ENCODE measurements around the gene SLC25A36.

Gene SLC25A36

GRCh38 chr3:141019244-141019643 lies 77.6 kb downstream of the SLC25A36 start:
- Mint-ChIP-seq H3K27me3 (ENCODE audit: low read depth) (peaks cover 22% of the 10 kb centered on the region), H3K9me3 (peaks cover 7% of the 10 kb centered on the region), H3K4me1 (ENCODE audit: low read depth) (peaks cover 17% of the 10 kb centered on the region), H3K27ac (no peak overlapping the region), H3K4me3 (no peak overlapping the region), H3K36me3 (ENCODE audit: low read depth) (no peaks in the 10 kb centered on the region)
- no peak for DNase-seq (ENCODE audit: low spot score)

DNA sequence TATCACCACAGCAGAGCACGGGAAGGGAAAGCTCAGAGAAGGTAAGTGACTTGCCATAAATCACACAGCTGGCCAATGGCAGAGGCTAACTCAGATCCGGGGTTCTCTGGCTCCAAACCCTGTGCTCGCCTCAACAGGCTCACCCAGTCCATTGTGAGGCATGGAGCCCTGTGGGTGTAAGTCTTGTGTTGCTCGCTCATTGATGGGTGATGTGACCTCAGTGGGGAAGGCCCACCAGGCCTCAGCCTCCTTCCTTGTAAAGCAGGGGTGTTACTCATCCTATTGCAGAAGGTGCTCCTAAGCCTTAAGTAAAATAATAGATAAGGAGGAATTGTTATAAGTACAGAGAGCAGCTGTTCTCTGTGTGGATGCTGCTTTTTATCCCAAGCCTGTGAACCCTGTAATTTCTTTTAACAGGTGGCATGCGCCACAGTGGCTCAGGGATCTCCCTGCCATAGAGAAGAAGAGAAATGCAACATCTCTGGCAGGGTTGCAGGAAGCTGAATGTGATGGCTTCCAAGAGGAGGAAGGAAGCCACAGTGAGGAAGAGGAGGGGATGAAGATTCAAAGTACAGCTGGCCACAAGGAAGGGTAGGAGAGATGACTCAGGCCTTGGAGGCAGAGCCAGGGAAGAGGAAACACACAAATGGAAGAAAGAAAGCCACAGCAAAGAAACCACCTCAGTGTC lies 78.7 kb downstream of the SLC25A36 start:
- H3K36me3 Mint-ChIP-seq (ENCODE audit: low read depth): no peaks in the 10 kb centered on the region
- H3K4me1 Mint-ChIP-seq (ENCODE audit: low read depth): peaks cover 17% of the 10 kb centered on the region
- H3K4me3 Mint-ChIP-seq: no peak overlapping the region
- H3K27me3 Mint-ChIP-seq (ENCODE audit: low read depth): peaks cover 21% of the 10 kb centered on the region
- peaks cover 7% of the 10 kb centered on the region for H3K9me3 Mint-ChIP-seq
- no peak overlapping the region for H3K27ac Mint-ChIP-seq
- DNase-seq (ENCODE audit: low spot score): no peak

DNA sequence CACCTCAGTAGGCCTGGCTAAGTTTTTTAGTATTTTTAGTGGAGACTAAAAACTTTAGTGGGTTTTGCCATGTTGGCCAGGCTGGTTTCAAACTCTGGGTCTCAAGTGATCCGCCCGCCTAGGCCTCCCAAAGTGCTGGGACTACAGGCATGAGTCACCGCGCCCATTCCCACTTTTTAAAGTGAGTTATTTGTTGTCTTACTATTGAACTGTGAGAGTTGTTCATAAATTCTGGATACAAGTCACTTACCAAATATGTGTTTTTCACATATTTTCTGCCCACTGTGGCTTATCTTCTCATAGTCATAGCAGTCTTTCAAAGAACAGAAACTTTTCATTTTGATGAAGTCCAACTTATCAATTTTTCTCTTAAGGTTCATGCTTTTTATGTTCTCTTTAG lies 79.6 kb downstream of the SLC25A36 start:
- Mint-ChIP-seq H3K27me3 (ENCODE audit: low read depth) (peaks cover 22% of the 10 kb centered on the region), H3K4me3 (no peak overlapping the region), H3K27ac (no peak overlapping the region), H3K4me1 (ENCODE audit: low read depth) (peaks cover 17% of the 10 kb centered on the region), H3K36me3 (ENCODE audit: low read depth) (no peaks in the 10 kb centered on the region), H3K9me3 (peaks cover 7% of the 10 kb centered on the region)
- no peak for DNase-seq (ENCODE audit: low spot score)
